Measurements from ENCODE around the gene ALPP. TPM values are rescaled to one million over a fixed set of nuclear protein-coding genes. Genes with fewer than 3 reads are reported as not detected.
A peak's percentile ranks its signal among the peaks of the same experiment; 100 is the strongest.
"Not testable (repeated sequence)": the region's sequence is repeated elsewhere in the genome, so short reads cannot be mapped to it uniquely, and the experiment has no call there.

The ALPP gene
- total RNA-seq, 2 donors from 2014 or later: 0.11 to 0.37 TPM

DNA sequence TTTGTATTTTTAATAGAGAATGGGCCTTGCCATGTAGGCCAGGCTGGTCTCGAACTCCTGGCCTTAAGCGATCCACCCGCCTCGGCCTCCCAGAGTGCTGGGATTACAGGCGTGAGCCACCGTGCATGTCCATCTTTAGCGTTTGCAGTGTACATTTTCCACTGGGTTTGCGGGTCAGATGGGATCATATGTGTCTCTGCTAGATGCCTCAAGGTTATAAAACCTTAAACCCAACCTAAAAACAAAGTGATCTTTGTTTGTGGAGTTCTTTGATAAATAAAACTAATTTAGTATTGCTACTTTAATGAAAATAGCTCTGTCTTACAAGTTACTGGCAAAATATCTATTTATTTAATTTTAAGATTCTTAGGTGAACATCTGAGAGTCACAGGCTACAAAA lies 15.0 kb downstream of the ALPP start:
- H3K36me3 ChIP-seq: no peaks in the 10 kb centered on the region
- no peaks in the 10 kb centered on the region for H3K9me3 ChIP-seq
- no peak overlapping the region for H3K4me3 ChIP-seq
- no peak overlapping the region for H3K9ac ChIP-seq (ENCODE audit: low read depth in 2 of 2, low read length in 2 of 2)
- intact Hi-C loops (cut with DNase I): no loop called here
- no peaks in the 10 kb centered on the region for H3K4me1 ChIP-seq
- H3K27me3 ChIP-seq: peaks cover 5% of the 10 kb centered on the region
- H3K27ac ChIP-seq: no peak overlapping the region
- no peak for DNase-seq
- TF ChIP-seq, protein P1, sequence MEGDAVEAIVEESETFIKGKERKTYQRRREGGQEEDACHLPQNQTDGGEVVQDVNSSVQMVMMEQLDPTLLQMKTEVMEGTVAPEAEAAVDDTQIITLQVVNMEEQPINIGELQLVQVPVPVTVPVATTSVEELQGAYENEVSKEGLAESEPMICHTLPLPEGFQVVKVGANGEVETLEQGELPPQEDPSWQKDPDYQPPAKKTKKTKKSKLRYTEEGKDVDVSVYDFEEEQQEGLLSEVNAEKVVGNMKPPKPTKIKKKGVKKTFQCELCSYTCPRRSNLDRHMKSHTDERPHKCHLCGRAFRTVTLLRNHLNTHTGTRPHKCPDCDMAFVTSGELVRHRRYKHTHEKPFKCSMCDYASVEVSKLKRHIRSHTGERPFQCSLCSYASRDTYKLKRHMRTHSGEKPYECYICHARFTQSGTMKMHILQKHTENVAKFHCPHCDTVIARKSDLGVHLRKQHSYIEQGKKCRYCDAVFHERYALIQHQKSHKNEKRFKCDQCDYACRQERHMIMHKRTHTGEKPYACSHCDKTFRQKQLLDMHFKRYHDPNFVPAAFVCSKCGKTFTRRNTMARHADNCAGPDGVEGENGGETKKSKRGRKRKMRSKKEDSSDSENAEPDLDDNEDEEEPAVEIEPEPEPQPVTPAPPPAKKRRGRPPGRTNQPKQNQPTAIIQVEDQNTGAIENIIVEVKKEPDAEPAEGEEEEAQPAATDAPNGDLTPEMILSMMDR (IDR thresholded peaks at IDR 0.05): no peak

GRCh38 chr2:232394431-232394830 lies 15.9 kb downstream of the ALPP start:
- intact Hi-C loops (cut with DNase I); H3K4me3 ChIP-seq; H3K9me3 ChIP-seq; H3K36me3 ChIP-seq; H3K9ac ChIP-seq (ENCODE audit: low read depth in 2 of 2, low read length in 2 of 2); H3K27ac ChIP-seq; DNase-seq; H3K4me1 ChIP-seq; H3K27me3 ChIP-seq: not testable (repeated sequence)

DNA sequence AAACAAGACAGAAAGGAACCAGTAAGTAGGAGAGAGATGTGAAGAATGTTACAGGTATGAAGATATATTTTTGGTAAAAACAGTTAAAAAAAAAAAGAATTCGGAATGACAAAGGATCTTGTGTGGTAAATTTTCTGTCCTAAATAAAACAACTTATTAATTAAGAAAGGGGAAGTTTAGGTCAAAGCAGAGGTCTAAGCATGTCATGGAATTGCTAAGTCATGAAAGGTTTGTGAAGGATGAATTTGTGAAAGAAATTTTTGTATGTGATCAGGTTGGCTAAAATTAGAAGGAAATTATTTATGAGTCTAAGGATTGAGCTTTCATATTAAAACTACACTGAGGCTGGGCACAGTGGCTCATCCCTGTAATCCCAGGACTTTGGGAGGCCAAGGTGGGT lies 17.0 kb downstream of the ALPP start:
- Histone ChIP-seq H3K36me3 (no peaks in the 10 kb centered on the region), H3K27me3 (no peaks in the 10 kb centered on the region), H3K4me1 (no peaks in the 10 kb centered on the region), H3K4me3 (no peak overlapping the region), H3K27ac (no peak overlapping the region), H3K9ac (ENCODE audit: low read depth in 2 of 2, low read length in 2 of 2) (no peak overlapping the region), H3K9me3 (no peaks in the 10 kb centered on the region)
- DNase-seq: no peak
- intact Hi-C loops (cut with DNase I): no loop called here
- TF ChIP-seq, protein P1 (IDR thresholded peaks at IDR 0.05): no peak

GRCh38 chr2:232396683-232397082 lies 18.1 kb downstream of the ALPP start:
- H3K9me3 ChIP-seq: no peaks in the 10 kb centered on the region
- H3K4me1 ChIP-seq: no peaks in the 10 kb centered on the region
- H3K4me3 ChIP-seq: no peak overlapping the region
- intact Hi-C loops (cut with DNase I): no loop called here
- no peak for DNase-seq
- no peaks in the 10 kb centered on the region for H3K36me3 ChIP-seq
- H3K9ac ChIP-seq (ENCODE audit: low read depth in 2 of 2, low read length in 2 of 2): no peak overlapping the region
- no peaks in the 10 kb centered on the region for H3K27me3 ChIP-seq
- TF ChIP-seq, protein P1 (IDR thresholded peaks at IDR 0.05): no peak
- no peak overlapping the region for H3K27ac ChIP-seq

DNA sequence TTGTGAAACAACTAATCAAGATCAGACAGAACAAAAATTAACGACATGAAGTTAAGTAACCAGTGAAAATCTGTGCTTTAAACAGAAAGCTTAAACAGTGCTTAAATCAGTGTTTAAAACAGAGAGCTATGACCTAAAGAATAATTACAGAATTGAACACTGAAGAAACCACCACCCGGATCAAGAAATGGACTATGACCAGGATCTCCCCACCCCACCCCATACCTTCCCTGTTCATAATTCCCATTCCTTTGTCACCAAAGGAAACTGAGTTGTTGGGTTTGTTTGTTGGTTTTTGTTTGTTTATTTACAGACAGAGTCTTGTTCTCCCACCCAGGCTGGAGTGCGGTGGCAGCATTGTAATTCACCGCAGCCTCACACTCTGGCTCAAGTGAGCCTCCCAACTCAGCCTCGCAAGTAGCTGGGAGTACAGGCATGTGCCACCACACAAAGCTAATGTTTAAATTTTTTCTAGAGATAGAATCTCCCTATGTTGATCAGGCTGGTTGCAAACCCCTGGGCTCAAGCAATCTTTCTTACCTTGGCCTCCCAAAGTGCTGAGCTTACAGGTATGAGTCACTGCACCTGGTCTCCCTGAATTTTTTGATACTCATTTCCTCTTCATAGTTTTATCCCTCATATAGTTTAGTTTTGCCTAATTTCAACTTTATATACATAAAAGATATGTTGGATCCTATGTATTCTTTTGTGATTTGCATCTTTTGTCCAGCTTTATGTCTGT lies 19.9 kb downstream of the ALPP start:
- H3K36me3 ChIP-seq: no peaks in the 10 kb centered on the region
- H3K27ac ChIP-seq: peak overlapping the region; percentile 50
- intact Hi-C loops (cut with DNase I): no loop called here
- H3K4me1 ChIP-seq: no peaks in the 10 kb centered on the region
- DNase-seq: peak; percentile 58
- TF ChIP-seq, protein P1 (IDR thresholded peaks at IDR 0.05): no peak
- no peaks in the 10 kb centered on the region for H3K9me3 ChIP-seq
- no peak overlapping the region for H3K4me3 ChIP-seq
- no peak overlapping the region for H3K9ac ChIP-seq (ENCODE audit: low read depth in 2 of 2, low read length in 2 of 2)
- H3K27me3 ChIP-seq: no peaks in the 10 kb centered on the region

- Histone ChIP-seq H3K27ac (peak overlapping the region; percentile 33), H3K27me3 (no peaks in the 10 kb centered on the region), H3K9ac (ENCODE audit: low read depth in 2 of 2, low read length in 2 of 2) (no peak overlapping the region), H3K9me3 (no peaks in the 10 kb centered on the region), H3K36me3 (no peaks in the 10 kb centered on the region), H3K4me3 (no peak overlapping the region), H3K4me1 (no peaks in the 10 kb centered on the region)
- intact Hi-C loops (cut with DNase I): no loop called here
- TF ChIP-seq, protein P1 (IDR thresholded peaks at IDR 0.05): no peak
- no peak for DNase-seq
These were observed 21.9 kb downstream of the ALPP start for GRCh38 chr2:232400256-232401015.
